Measurements from ENCODE around the gene SYNPO2.
"Not testable (repeated sequence)": the region's sequence is repeated elsewhere in the genome, so short reads cannot be mapped to it uniquely, and the experiment has no call there.

SYNPO2 gene

GRCh38 chr4:119035951-119036737 lies 147.5 kb downstream of the SYNPO2 start:
- DNase-seq, result no peak

- no peak for DNase-seq
These were observed 149.1 kb downstream of the SYNPO2 start for GRCh38 chr4:119037709-119038108.

GRCh38 chr4:119038116-119038841 lies 149.6 kb downstream of the SYNPO2 start:
- DNase-seq, result no peak

GRCh38 chr4:119039160-119039559 lies 150.5 kb downstream of the SYNPO2 start:
- DNase-seq, result no peak

GRCh38 chr4:119039779-119040178 lies 151.1 kb downstream of the SYNPO2 start:
- DNase-seq, result no peak

DNA sequence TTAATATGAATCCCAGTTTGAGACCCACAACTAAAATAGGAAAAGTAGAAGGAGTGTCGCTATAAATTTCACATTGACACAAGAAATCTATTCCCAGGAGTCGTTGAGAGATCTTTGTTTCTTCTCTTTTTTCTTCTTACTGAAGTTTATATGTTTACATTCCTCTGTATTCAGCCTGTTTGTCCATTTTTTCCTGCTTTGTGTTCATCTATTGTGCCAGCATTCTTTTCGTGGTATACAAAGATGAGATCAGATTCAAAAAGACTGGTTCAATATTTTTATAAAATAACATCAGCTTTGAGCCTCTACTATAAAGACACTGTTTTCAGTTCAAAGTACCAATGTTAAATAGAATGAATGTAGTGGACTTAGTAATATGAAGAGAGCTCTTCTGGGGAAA lies 151.6 kb downstream of the SYNPO2 start:
- DNase-seq, result no peak

DNA sequence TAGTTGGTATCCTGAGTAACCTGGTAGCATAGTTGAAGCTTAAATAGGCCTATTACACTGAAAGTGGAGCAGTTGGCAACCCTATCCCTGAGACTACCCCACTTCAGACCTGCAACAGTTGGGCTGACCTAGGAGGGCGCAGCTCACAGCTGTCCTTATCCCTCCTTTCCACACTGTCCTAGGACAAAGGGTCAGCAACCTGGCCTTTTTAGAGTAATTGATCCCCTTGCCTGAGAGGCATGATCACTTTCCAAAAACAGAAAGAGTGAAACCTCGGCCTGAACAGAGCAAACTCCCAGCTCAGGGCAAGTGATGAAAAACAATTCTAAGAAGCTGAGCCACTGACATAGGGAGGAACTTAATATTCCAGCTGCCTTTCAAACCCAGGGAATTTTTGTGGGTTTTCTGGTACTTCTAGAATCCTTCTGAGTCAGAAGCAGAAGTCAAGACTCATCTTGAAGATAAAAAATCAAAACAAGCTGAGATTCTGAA lies 152.1 kb downstream of the SYNPO2 start:
- peak; percentile 66 for DNase-seq

DNA sequence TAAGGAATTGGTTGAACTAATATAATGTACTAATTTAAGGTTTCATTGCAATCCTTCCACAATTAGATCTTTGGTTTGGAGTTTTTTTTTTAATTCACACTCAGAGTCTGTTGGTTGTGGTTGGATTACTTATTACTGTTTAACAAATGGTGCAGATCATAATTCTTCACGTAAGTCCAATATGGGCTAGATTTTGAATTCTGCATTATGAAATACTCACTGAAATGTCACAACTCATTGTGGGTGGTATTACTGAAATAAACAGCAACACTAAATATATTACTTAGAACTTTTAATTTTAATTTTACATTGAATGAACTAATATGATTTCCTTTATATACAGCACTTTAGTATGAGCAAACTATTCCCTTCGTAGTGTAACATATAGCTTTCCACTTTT lies 152.7 kb downstream of the SYNPO2 start:
- no peak for DNase-seq

DNA sequence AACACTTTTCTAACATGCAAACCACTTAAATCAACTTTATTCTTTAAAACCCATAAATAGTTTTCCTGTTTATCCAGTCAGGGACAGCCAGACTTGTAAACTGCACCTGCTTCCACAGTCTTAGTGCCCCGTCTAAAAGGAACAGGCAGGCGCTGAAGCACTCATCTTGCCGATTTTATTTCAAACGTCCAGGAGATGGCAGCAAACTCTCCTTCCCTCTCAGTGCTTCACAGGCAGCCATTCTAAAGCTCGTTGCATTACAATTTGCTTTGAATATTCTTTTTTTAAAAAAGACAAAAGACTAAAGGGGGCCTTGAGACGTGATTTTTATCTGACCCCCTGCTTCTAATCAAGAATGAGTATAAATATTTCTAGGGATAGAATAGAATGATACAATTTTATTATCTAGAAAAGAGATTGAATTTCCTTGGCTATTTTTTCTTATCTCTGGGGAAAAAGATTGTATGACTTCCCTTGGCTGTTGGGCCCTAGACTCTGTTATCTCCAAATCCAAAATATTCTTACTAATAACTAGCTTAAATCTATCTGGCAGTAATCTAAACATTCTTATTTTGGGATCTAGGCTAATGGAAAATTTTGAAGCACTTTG lies 153.4 kb downstream of the SYNPO2 start:
- peak; percentile 36 for DNase-seq

- DNase-seq, result no peak
These were observed 157.6 kb downstream of the SYNPO2 start for GRCh38 chr4:119046263-119046662.

DNA sequence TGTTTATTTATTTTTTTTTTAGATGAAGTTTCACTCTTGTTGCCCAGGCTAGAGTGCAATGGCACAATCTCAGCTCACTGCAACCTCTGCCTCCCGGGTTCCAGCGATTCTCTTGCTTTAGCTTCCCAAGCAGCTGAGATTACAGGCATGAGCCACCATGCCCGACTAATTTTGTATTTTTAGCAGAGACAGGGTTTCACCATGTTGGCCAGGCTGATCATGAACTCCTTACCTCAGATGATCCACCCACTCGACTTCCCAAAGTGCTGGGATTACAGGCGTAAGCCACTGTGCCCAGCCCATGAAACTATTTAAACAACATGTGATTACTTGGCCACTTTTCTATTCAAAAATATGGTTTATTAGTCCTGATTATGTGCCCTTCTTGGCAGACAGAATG lies 158.4 kb downstream of the SYNPO2 start:
- not testable (repeated sequence) for DNase-seq

DNA sequence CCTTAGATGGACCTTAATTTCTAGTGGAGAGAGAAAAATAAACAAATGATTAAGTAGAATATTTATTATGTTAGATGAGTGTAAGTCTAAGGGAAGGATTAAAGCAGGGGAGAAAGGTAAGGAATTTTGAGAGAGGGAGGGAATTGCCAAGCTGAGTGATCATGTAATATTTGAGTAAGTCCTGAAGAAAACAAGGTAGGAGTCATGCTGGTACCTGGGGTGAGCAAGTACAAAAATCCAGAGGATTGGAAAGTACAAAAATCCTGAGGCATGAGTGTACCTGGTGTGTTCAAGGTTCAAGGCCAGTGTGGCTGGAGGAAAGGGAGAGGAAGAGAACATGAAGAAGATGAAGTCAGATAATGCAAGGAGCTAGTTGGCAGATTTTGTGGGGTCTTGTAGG lies 159.8 kb downstream of the SYNPO2 start:
- peak; percentile 36 for DNase-seq

DNA sequence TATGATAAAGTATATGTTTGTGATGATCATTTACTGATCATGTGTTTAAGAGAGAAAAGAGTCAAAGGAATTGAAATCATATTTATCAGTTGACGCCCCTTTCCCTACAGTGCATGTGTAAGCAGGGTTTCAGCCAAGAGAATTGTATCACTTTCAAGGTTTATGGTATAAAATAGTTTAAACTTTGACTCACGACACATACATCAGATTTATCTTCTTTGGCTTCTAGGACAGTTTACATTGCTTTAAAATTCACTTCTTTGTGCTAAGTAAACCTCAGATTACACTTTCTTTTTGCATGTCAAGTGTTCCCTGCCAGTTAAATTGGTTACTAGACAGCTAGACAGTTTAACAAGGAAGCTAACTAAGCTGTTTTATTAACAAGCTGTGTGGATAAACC lies 160.7 kb downstream of the SYNPO2 start:
- no peak for DNase-seq

DNA sequence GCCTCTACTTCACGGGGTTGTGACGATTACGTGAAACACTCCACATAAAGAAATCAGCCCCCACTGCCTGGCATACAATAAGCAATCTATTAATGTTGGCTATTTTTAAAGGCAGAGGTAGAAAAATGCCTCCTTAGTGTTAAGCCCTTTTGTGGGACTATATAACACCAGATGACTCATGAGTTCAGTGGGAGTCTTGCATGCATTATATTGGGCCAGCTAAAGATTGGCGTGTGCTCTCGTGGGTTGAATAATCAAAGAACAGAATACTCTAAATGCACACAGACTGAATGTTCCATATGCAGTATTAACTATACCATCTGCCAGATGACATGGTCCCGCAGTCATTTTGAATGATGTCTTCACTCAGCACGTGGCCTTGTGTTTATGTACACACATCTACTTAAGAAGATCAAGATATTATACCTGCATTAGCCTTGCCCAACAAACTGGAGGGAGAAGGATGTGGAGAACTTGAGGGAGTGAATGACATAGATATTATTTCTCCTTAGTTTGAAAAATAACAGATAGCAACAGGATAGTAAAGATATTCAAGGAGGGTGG lies 162.0 kb downstream of the SYNPO2 start:
- DNase-seq, result no peak

GRCh38 chr4:119053245-119053644 lies 164.6 kb downstream of the SYNPO2 start:
- no peak for DNase-seq

DNA sequence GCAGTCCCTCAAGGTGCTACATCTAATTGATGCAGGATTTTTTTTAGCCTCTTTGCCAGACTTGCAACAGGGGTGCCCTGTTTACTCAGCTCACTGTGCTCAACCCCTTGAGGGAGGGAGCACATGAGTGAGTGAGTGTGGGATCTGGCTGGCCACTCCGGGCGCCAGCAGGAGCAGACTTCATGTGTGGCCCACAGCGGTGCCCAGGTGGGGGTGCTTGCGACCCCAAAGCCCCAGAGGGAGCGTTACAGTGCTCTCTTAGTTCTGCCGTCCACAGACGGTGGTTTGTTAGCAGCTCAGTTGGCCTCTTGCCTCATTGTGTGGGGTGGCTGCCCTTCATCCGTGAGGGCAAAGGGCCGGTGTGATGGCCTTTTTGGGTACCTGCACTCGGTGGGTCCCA lies 165.3 kb downstream of the SYNPO2 start:
- DNase-seq, result no peak

- DNase-seq, result no peak
These were observed 168.8 kb downstream of the SYNPO2 start for GRCh38 chr4:119057417-119057816.

GRCh38 chr4:119059221-119059620 lies 170.6 kb downstream of the SYNPO2 start:
- no peak for DNase-seq

GRCh38 chr4:119067125-119067524 lies 178.5 kb downstream of the SYNPO2 start:
- not testable (repeated sequence) for DNase-seq

DNA sequence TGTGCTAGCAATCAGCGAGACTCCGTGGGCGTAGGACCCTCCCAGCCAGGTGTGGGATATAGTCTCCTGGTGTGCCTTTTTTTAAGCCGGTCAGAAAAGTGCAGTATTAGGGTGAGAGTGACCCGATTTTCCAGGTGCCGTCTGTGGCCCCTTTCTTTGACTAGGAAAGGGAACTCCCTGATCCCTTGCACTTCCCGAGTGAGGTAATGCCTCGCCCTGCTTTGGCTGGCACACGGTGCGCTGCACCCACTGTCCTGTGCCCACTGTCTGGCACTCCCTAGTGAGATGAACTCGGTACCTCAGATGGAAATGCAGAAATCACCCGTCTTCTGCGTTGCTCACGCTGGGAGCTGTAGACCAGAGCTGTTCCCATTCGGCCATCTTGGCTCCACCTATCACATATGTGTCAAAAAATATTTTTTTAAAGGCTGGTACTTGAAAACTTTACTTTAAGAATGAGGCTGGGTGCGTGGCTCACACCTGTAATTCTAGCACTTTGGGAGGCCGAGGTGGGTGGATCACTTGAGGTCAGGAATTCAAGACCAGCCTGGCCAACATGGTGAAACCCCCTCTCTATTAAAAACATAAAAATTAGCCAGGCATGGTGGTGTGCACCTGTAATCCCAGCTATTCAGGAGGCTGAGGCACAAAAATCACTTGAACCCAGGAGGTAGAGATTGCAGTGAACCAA lies 179.2 kb downstream of the SYNPO2 start:
- not testable (repeated sequence) for DNase-seq

DNA sequence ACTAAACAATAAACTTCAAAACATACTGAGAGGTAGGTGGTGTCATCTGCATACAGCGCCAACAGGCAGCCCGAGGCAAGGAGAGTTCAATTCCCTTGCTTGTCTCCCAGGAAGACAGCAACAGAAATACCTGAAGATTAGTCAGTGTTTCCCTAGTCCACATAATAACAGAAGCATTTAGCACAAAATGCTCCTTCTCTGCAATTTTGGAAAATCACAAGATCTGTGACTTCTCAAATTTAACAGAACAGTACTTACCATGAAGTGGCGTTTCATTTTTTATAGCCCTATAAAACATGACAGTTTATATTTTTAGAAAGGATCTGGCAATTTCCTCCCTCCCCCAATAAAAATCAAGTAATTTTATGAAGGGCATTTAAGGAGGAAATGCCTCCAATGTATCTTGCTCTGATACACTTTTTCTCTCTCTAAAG lies 179.9 kb downstream of the SYNPO2 start:
- DNase-seq, result peak; percentile 26

GRCh38 chr4:119070301-119070700 lies 181.6 kb downstream of the SYNPO2 start:
- no peak for DNase-seq
